GM12872 (cell line): Measurements from ENCODE around the gene DSCAM.

Source experiments
- TF ChIP-seq, protein P1 (sequence below): IDR thresholded peaks from 3 replicates; pipeline ENCODE4 v1.5.1; 2011; ENCODE audit warnings: low read depth, mild to moderate bottlenecking, low read length, moderate library complexity; ENCODE audit not compliant: insufficient read depth

Gene DSCAM

DNA sequence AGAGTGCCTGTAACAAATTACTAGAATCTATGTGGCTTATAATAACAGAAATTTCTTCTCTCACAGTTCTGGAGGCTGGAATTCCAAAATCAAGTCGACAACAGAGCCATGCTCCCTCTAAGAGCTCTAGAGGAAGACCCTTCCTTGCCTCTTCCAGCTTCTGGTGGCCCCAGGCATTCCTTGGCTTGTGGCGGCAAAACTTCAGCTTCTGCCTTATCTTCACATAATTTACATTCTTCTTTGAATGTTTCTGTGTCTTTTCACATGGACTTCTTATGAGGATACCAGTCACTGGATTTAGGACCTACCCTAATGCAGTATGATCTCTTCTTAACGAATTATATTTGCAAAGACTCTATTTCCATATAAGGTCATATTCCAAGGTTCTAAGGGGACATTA lies 655.3 kb downstream of the DSCAM start:
- TF ChIP-seq, protein P1, sequence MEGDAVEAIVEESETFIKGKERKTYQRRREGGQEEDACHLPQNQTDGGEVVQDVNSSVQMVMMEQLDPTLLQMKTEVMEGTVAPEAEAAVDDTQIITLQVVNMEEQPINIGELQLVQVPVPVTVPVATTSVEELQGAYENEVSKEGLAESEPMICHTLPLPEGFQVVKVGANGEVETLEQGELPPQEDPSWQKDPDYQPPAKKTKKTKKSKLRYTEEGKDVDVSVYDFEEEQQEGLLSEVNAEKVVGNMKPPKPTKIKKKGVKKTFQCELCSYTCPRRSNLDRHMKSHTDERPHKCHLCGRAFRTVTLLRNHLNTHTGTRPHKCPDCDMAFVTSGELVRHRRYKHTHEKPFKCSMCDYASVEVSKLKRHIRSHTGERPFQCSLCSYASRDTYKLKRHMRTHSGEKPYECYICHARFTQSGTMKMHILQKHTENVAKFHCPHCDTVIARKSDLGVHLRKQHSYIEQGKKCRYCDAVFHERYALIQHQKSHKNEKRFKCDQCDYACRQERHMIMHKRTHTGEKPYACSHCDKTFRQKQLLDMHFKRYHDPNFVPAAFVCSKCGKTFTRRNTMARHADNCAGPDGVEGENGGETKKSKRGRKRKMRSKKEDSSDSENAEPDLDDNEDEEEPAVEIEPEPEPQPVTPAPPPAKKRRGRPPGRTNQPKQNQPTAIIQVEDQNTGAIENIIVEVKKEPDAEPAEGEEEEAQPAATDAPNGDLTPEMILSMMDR = no peak

DNA sequence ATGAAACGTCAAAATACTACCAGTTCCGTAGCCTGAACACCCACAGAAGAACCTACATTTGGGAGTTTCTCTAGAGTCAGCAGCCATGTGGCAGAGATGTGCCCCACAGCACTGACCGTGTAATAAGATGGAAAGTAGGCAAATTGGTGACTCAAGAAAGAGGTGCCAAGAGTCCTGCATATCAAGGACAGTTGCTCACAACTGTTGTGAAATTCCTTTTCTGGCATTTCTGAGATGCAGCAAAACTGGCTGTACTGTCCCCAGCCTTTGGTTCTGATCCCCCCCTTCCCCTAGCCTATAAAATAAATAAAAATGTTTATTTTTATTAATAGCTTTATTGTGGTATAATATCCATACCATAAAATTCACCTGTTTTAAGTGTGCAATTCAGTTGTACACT lies 655.8 kb downstream of the DSCAM start:
- TF ChIP-seq, protein P1 = no peak

DNA sequence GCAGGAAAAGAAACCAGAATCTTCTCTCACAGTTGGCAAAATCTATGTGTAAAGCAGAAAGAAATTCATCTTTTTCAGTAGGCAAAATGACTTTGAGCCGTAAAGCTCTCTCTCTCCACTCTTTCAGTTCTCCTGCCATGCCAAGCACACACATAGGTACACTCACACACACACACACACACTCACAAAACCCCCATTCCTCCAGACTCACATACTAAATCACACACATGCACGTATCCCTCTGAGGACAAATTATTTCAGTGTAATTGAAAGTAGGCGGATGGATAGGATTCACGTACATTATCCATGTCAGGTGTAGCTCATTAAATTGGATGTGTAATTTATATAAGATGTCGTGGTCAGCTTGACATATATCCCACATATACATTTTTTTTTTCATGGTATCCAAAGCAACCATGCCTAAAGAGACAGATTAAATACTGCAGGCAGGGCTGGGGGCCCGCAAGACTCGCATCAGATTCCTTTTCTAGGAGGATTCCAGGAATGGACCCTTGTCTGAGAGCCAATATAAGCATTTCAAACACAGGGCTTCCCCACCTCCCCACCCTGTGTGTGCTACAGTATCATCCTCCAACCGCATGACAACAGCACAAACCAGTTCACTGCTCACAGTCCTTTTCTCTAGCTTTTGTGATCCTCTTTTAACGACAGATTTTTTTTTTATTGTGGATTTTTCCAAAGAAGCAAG lies 658.9 kb downstream of the DSCAM start:
- TF ChIP-seq, protein P1 = no peak

DNA sequence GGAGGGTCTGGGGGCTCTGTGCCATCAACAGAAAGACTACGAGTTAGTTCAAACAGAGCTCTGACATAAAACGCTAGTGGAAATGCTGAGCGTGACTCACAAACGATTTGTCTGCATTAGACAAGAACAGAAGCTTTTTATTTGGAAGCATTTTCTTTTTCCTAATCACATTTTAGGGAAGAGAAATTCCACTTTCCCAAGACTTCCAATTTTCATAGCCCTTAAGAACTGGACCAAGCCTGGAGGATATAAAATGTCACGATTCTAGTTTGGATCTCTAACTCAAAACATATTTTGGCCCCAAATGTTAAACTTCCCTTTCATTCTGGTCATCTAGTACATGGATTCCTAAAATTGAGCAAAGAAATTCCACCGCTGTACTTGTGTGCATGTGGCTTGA lies 659.7 kb downstream of the DSCAM start:
- TF ChIP-seq, protein P1 = no peak

DNA sequence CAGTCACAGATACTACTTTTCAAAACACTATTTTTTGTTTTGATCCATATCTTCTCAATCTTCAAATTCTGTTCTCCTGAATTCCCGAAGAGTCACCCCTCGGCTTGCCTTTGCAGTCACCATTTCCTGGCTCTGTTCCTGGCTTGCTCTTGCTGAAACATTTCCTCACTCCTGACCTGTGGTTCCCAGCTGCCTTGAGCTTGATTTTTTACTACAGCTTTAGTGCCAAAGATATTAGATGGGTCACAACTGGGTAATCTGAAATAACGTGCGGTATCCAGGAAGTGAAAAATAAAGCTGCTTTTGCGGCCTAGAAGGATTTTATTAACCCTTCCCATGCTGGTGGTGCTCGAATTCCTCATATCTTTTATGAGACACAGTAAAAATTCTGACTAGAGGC lies 660.9 kb downstream of the DSCAM start:
- TF ChIP-seq, protein P1 = no peak

DNA sequence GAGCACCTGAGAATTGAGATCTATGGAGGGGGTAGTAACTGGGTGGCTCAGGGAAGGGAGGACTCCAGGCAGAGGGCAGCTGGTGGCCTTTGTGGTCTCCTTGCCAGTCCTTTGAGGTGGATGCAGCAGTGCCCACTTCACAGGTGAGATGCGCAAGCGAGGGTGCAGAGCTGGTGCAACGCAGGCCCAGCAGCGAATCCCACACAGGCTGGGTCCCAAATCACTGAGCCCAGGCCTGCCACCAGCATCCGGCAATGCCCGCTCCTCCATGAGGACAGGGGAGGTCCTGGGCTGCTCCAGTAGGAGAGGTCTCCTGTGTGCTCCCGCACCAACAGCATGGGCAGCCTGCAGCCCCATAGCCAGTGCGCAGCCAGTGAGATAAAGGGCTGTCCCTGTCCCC lies 661.8 kb downstream of the DSCAM start:
- TF ChIP-seq, protein P1 = no peak

DNA sequence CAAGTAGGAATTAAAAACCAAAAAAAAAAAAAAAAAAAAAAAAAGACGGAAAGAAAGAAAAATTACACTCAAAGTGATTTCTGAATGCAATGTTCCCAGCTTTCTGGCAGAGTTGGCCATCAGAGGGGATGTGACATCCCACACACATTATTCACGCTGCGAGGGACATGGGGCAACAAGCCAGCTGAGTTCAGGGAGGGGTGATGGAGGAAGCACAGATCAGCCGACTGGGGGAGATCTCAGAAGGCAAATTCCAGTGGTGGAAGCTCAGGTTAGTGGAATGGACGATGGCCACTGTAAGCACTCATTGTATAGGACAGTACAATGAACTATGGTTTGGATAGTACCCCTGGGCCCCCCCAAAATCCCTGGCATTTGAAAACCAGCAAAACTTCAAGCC lies 667.8 kb downstream of the DSCAM start:
- TF ChIP-seq, protein P1 = no peak

DNA sequence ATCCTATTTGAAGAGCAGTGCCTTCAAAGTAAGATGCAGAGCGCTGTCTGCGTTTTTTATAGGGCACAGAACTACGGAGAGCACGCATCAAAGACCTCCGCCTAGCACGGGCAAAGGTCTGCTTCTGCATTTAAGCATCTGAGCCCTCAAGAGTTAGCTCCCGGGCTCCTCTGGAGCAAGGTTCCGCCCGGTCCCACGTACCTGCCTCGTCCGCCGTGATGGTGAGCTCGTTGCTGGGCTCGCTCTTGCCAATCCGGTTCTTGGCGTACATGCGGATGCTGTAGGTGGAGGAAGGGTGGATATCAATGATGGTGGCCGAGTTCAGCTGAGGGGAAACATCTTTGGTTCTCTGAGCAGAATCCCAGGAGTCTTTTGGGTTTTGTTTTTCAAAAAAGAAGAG lies 668.2 kb downstream of the DSCAM start:
- TF ChIP-seq, protein P1 = no peak
